Mesothelial cell of epicardium (in vitro differentiated cells): ENCODE measurements around the gene C2CD5. TPM values are rescaled to one million over a fixed set of nuclear protein-coding genes. Genes with fewer than 3 reads are reported as not detected.

Experiments used
- DNase-seq, 2 experiments: peaks; one replicate each; pipeline ENCODE4 v3.0.0; 2021; ENCODE audit warnings: low spot score in 2 of 2; ENCODE audit not compliant: unreplicated experiment in 2 of 2
- H3K27ac Mint-ChIP-seq: 2 replicates; pipeline ENCODE4 v1.8.0; 2021; ENCODE audit warnings: mixed read lengths
- H3K27me3 Mint-ChIP-seq: 2 replicates; pipeline ENCODE4 v1.8.0; 2021; ENCODE audit warnings: low read depth, mixed read lengths
- H3K36me3 Mint-ChIP-seq: 2 replicates; pipeline ENCODE4 v1.8.0; 2021; ENCODE audit warnings: mixed read lengths
- H3K4me1 Mint-ChIP-seq: 2 replicates; pipeline ENCODE4 v1.8.0; 2021; ENCODE audit warnings: mixed read lengths
- H3K4me3 Mint-ChIP-seq: 2 replicates; pipeline ENCODE4 v1.8.0; 2021; ENCODE audit warnings: mild to moderate bottlenecking, moderate library complexity, mixed read lengths
- H3K9me3 Mint-ChIP-seq: 2 replicates; pipeline ENCODE4 v1.8.0; 2021; ENCODE audit warnings: mixed read lengths
- total RNA-seq: library from RNA; stranded (reverse); gene quantifications from 3 replicates; pipeline ENCODE4 v1.2.1, GENCODE V29; 2021
- TF ChIP-seq, protein P1 (sequence below): fragments of 200-600 bp; sonication (generic); IDR thresholded peaks from one replicate; pipeline ENCODE4 v1.5.0; 2021; ENCODE audit warnings: antibody characterized with exemption; ENCODE audit not compliant: unreplicated experiment

Gene C2CD5
- total RNA-seq, 1 donor from 2014 or later, result 46.0 TPM

DNA sequence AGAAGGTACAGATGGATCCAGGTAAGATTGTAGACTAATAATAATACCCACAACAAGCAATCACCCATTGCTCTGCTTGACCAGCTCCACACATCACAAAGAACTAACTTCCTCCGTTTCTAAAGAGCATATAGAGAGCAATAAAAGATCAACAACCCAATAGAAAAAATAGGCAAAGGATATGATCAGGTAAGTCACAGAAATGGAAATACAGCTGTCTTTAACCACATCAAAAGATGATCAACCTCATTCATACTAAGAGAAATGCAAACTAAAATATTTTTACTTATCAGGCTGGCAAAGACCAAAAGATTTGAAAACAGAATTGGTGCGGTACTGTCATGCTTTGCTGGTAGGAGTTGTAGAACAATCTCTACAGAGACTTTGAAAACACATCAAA lies 8.9 kb downstream of the C2CD5 start:
- DNase-seq, result no peak
- H3K27me3 Mint-ChIP-seq, result no peaks in the 10 kb centered on the region
- no peak overlapping the region for H3K4me3 Mint-ChIP-seq
- H3K27ac Mint-ChIP-seq, result no peak overlapping the region
- TF ChIP-seq, protein P1, sequence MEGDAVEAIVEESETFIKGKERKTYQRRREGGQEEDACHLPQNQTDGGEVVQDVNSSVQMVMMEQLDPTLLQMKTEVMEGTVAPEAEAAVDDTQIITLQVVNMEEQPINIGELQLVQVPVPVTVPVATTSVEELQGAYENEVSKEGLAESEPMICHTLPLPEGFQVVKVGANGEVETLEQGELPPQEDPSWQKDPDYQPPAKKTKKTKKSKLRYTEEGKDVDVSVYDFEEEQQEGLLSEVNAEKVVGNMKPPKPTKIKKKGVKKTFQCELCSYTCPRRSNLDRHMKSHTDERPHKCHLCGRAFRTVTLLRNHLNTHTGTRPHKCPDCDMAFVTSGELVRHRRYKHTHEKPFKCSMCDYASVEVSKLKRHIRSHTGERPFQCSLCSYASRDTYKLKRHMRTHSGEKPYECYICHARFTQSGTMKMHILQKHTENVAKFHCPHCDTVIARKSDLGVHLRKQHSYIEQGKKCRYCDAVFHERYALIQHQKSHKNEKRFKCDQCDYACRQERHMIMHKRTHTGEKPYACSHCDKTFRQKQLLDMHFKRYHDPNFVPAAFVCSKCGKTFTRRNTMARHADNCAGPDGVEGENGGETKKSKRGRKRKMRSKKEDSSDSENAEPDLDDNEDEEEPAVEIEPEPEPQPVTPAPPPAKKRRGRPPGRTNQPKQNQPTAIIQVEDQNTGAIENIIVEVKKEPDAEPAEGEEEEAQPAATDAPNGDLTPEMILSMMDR, result no peak
- no peaks in the 10 kb centered on the region for H3K4me1 Mint-ChIP-seq
- peaks cover 9% of the 10 kb centered on the region for H3K9me3 Mint-ChIP-seq
- peaks cover 30% of the 10 kb centered on the region for H3K36me3 Mint-ChIP-seq

DNA sequence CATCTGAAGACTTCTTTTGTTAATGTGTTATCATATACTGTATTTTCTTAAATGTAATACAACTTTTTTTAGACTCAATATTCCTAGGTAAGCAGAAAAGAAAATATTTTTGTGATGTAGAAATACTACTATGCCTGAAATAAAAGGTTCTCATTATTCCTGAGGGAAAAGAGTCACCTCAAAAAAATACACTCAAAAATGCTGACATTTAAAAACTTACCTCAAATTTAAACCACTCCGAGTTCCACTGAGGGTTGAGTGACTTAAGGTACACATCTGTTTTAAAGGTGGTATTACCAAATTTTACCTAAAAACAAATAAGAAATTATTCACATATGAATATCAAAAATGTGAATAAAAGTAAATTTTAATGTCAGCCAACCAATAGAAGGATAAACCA lies 9.3 kb downstream of the C2CD5 start:
- peaks cover 28% of the 10 kb centered on the region for H3K36me3 Mint-ChIP-seq
- H3K9me3 Mint-ChIP-seq, result peaks cover 9% of the 10 kb centered on the region
- H3K27ac Mint-ChIP-seq, result no peak overlapping the region
- TF ChIP-seq, protein P1, result no peak
- no peak overlapping the region for H3K4me3 Mint-ChIP-seq
- no peaks in the 10 kb centered on the region for H3K4me1 Mint-ChIP-seq
- no peak for DNase-seq
- H3K27me3 Mint-ChIP-seq, result no peaks in the 10 kb centered on the region

DNA sequence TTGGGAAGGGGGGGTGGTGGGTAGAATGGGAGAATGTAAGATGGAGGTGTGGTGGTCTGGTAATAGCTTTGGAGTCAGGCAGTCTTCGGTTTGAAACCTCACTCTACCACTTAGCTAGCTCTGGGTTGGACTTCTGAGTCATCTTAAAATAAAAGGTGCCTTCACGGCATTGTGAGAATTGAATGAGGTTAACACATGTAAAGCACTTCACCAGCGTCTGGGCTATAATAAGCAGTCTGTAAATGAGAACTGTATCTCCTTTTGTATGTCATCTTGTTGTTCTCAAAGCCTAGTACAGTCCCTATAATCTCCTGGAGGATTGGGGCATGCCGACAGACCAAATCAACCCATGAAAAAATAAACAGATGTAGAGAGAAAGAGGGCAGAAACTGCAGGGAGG lies 11.2 kb downstream of the C2CD5 start:
- H3K4me3 Mint-ChIP-seq, result no peak overlapping the region
- TF ChIP-seq, protein P1, result no peak
- DNase-seq, result no peak
- H3K36me3 Mint-ChIP-seq, result peaks cover 28% of the 10 kb centered on the region
- peaks cover 9% of the 10 kb centered on the region for H3K9me3 Mint-ChIP-seq
- peaks cover 2% of the 10 kb centered on the region for H3K4me1 Mint-ChIP-seq
- H3K27me3 Mint-ChIP-seq, result no peaks in the 10 kb centered on the region
- H3K27ac Mint-ChIP-seq, result no peak overlapping the region

DNA sequence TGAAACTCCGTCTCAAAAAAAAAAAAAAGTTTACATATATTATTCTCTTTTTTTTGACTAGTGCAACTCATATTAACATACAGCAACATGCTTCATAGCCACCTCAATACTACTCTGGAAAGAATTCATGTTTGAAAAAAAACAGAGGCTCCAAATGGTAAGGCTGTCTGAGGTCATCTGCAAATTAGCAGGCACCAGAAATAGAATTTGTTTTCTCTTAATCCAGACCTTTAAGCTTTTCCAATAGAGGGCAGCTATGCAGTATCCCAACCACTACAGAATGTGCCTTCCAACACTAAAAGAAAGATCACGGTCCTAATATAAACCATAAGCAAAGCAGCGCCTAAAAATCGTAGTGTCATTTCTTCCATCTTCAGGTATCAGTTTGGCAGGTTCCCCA lies 12.0 kb downstream of the C2CD5 start:
- H3K4me3 Mint-ChIP-seq, result no peak overlapping the region

DNA sequence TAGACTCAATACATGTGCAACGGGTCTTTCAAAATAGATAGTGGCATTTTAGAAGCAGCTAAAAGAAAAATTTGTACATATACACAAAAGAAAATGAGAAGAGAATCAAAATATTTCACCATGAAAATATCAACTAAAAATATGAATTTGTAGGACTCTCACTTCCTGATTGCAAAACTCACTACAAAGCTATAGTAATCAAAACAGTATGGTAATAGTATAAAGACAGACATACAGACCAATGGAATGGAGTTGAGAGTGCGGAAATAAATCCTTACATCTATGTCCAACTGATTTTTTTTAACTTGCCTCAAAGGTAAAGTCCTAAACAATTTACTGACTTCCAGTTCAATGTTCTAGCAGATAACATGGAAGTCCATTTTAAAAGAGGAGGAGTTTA lies 13.1 kb downstream of the C2CD5 start:
- no peaks in the 10 kb centered on the region for H3K27me3 Mint-ChIP-seq
- H3K36me3 Mint-ChIP-seq, result peaks cover 28% of the 10 kb centered on the region
- DNase-seq, result no peak
- H3K4me1 Mint-ChIP-seq, result peaks cover 5% of the 10 kb centered on the region
- H3K9me3 Mint-ChIP-seq, result peaks cover 9% of the 10 kb centered on the region
- H3K27ac Mint-ChIP-seq, result no peak overlapping the region
- no peak overlapping the region for H3K4me3 Mint-ChIP-seq
- TF ChIP-seq, protein P1, result no peak

More for the DNA sequence above, 12.0 kb downstream of the C2CD5 start:
- Mint-ChIP-seq H3K36me3 (peaks cover 28% of the 10 kb centered on the region), H3K27ac (no peak overlapping the region), H3K9me3 (peaks cover 9% of the 10 kb centered on the region), H3K4me1 (peaks cover 5% of the 10 kb centered on the region), H3K27me3 (no peaks in the 10 kb centered on the region)
- no peak for DNase-seq
- TF ChIP-seq, protein P1, result no peak
